Fibroblast of lung (primary cell): ENCODE data around the gene MSX1. TPM values are rescaled to one million over a fixed set of nuclear protein-coding genes. Genes with fewer than 3 reads are reported as not detected.
"Not testable (repeated sequence)": the region's sequence is repeated elsewhere in the genome, so short reads cannot be mapped to it uniquely, and the experiment has no call there.

ENCODE experiments used
- DNase-seq, 2 donors: peaks; one replicate each; pipeline versions ENCODE4 v3.0.0 to v3.0.0-alpha.2; 2010; ENCODE audit warnings: low read depth in 2 of 2
- H2AFZ ChIP-seq: 2 replicates; pipeline ENCODE4 v1.5.1; 2012; ENCODE audit warnings: low read length, control low read depth, inconsistent platforms
- H3K27ac ChIP-seq: 2 replicates; pipeline ENCODE4 v1.5.1; 2011; ENCODE audit warnings: low read length, control low read depth; ENCODE audit not compliant: insufficient read depth
- H3K27me3 ChIP-seq: 2 replicates; pipeline ENCODE4 v1.5.1; 2011; ENCODE audit warnings: mild to moderate bottlenecking, low read length; ENCODE audit not compliant: control insufficient read depth, insufficient read depth
- H3K36me3 ChIP-seq: 2 replicates; pipeline ENCODE4 v1.5.1; 2011; ENCODE audit warnings: low read length; ENCODE audit not compliant: control insufficient read depth, insufficient read depth
- H3K4me1 ChIP-seq: 2 replicates; pipeline ENCODE4 v1.5.1; 2011; ENCODE audit warnings: low read length; ENCODE audit not compliant: control insufficient read depth, insufficient read depth; ENCODE audit errors: extremely low read depth
- H3K4me2 ChIP-seq: 2 replicates; pipeline ENCODE4 v1.5.1; 2011; ENCODE audit warnings: low read length, control low read depth; ENCODE audit not compliant: insufficient read depth; ENCODE audit errors: extremely low read depth
- H3K4me3 ChIP-seq, 4 experiments: fragments of 200-600 bp in 1 of 4; sonication (generic) in 1 of 4; replicated peaks in 1 of 4; 2 replicates each; pipeline ENCODE4 v1.5.1; 2011 to 2016; ENCODE audit warnings: low read length in 4 of 4, low read depth in 3 of 4, mild to moderate bottlenecking in 3 of 4, control low read depth in 2 of 4, inconsistent platforms in 1 of 4, mixed read lengths in 1 of 4; ENCODE audit not compliant: insufficient read depth in 1 of 4; ENCODE audit errors: control extremely low read depth in 1 of 4
- H3K79me2 ChIP-seq: 2 replicates; pipeline ENCODE4 v1.5.1; 2012; ENCODE audit warnings: mild to moderate bottlenecking, low read length, inconsistent platforms; ENCODE audit not compliant: control insufficient read depth, insufficient read depth
- H3K9ac ChIP-seq: 2 replicates; pipeline ENCODE4 v1.5.1; 2011; ENCODE audit warnings: mild to moderate bottlenecking, low read length, control low read depth; ENCODE audit not compliant: insufficient read depth
- H3K9me3 ChIP-seq: 2 replicates; pipeline ENCODE4 v1.5.1; 2012; ENCODE audit warnings: low read depth, low read length; ENCODE audit not compliant: control insufficient read depth, insufficient read depth
- H4K20me1 ChIP-seq: 2 replicates; pipeline ENCODE4 v1.5.1; 2011; ENCODE audit warnings: low read length; ENCODE audit not compliant: control insufficient read depth, insufficient read depth; ENCODE audit errors: extremely low read depth
- EZH2 ChIP-seq: IDR thresholded peaks from 2 replicates; pipeline ENCODE4 v1.5.1; 2012; ENCODE audit warnings: low read length, control low read depth, mild to moderate bottlenecking; ENCODE audit errors: missing control alignments
- polyA plus RNA-seq, 2 donors: library from polyadenylated mRNA; depleted of rRNA in 1 of 2; stranded (reverse) in 1 of 2; unstranded in 1 of 2; fragments of >200 nt; gene quantifications; 2 replicates each; pipeline ENCODE4 v1.2.1, GENCODE V29; 2011 to 2012; ENCODE audit warnings: missing spikeins in 1 of 2
- total RNA-seq: library from RNA; depleted of rRNA; stranded (reverse); fragments of >200 nt; gene quantifications from 2 replicates; pipeline ENCODE4 v1.2.1, GENCODE V29; 2014
- TF ChIP-seq, protein P1 (sequence below), 2 donors: IDR thresholded peaks in 1 of 2; conservative IDR thresholded peaks in 1 of 2; 1 replicate in 1 of 2; 2 replicates in 1 of 2; pipeline ENCODE4 v1.5.1; 2011 to 2012; ENCODE audit warnings: low read length in 2 of 2, control low read depth in 1 of 2, inconsistent platforms in 1 of 2, low read depth in 1 of 2, mild to moderate bottlenecking in 1 of 2

The MSX1 gene
- total and polyA plus RNA-seq, 2 donors (not counting 1 experiment from before 2014, with no cell fraction given) = 1.3 to 2.1 TPM

DNA sequence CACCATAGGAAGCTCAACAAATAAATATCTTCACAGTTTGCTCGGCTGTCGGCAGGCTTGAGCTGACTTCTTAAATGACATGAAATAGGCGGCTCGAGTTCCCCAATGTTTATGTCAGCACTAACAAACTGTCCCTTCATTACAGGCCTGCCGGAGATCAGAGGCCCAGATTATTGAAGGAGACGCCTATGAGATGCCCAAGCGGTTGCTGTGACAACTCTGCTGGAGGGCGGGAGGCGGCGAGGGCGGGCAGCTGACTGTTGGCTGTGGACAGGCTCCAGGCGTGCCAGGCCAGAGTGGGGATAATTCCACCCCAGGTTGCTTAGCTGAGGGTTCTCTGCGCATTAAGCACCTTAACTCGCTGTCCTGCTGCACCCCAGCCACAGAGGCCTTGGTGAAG, 39.2 kb upstream of the MSX1 start:
- H3K27me3 ChIP-seq = no peaks in the 10 kb centered on the region
- H2AFZ ChIP-seq = no peak overlapping the region
- TF ChIP-seq, protein P1, sequence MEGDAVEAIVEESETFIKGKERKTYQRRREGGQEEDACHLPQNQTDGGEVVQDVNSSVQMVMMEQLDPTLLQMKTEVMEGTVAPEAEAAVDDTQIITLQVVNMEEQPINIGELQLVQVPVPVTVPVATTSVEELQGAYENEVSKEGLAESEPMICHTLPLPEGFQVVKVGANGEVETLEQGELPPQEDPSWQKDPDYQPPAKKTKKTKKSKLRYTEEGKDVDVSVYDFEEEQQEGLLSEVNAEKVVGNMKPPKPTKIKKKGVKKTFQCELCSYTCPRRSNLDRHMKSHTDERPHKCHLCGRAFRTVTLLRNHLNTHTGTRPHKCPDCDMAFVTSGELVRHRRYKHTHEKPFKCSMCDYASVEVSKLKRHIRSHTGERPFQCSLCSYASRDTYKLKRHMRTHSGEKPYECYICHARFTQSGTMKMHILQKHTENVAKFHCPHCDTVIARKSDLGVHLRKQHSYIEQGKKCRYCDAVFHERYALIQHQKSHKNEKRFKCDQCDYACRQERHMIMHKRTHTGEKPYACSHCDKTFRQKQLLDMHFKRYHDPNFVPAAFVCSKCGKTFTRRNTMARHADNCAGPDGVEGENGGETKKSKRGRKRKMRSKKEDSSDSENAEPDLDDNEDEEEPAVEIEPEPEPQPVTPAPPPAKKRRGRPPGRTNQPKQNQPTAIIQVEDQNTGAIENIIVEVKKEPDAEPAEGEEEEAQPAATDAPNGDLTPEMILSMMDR (conservative IDR thresholded peaks at IDR 0.05 in 1 of 2, IDR thresholded peaks at IDR 0.05 in 1 of 2; ENCODE audit: low read depth in 1 of 2, low read length in 2 of 2) = no peak
- TF ChIP-seq EZH2 = no peak
- H3K4me2 ChIP-seq = no peak overlapping the region
- no peak overlapping the region for H3K4me3 ChIP-seq
- H3K27ac ChIP-seq = no peak overlapping the region
- H3K36me3 ChIP-seq = no peaks in the 10 kb centered on the region
- H3K9ac ChIP-seq = no peak overlapping the region
- no peaks in the 10 kb centered on the region for H3K4me1 ChIP-seq
- DNase-seq = no peak
- H3K79me2 ChIP-seq = no peaks in the 10 kb centered on the region
- H4K20me1 ChIP-seq = no peaks in the 10 kb centered on the region
- H3K9me3 ChIP-seq = no peaks in the 10 kb centered on the region

DNA sequence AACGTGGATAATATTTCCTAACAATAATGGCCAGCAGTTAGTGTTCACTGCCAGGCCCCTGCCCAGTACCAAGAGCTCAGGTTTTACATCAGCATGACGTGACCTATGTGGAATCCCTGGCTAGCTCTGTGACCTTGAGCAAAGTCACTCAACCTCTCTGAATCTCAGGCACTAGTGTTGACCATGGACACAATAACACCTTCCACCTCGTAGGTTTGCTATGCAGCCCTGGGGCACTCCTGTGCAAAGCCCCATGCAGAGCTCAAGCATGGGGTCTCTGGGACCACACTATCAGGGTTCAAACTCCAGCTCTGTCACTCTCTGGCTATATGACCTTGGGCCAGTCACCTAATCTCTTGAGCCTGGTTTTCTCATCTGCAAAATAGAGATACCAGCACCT, 38.7 kb upstream of the MSX1 start:
- TF ChIP-seq, protein P1 (conservative IDR thresholded peaks at IDR 0.05 in 1 of 2, IDR thresholded peaks at IDR 0.05 in 1 of 2; ENCODE audit: low read depth in 1 of 2, low read length in 2 of 2) = no peak
- TF ChIP-seq EZH2 = no peak
- no peak overlapping the region for H3K4me3 ChIP-seq
- H3K27me3 ChIP-seq = no peaks in the 10 kb centered on the region
- no peak overlapping the region for H3K4me2 ChIP-seq
- H3K79me2 ChIP-seq = no peaks in the 10 kb centered on the region
- H3K4me1 ChIP-seq = no peaks in the 10 kb centered on the region
- H2AFZ ChIP-seq = no peak overlapping the region
- no peak overlapping the region for H3K27ac ChIP-seq
- no peak for DNase-seq
- no peaks in the 10 kb centered on the region for H4K20me1 ChIP-seq
- H3K36me3 ChIP-seq = no peaks in the 10 kb centered on the region
- no peaks in the 10 kb centered on the region for H3K9me3 ChIP-seq
- no peak overlapping the region for H3K9ac ChIP-seq

DNA sequence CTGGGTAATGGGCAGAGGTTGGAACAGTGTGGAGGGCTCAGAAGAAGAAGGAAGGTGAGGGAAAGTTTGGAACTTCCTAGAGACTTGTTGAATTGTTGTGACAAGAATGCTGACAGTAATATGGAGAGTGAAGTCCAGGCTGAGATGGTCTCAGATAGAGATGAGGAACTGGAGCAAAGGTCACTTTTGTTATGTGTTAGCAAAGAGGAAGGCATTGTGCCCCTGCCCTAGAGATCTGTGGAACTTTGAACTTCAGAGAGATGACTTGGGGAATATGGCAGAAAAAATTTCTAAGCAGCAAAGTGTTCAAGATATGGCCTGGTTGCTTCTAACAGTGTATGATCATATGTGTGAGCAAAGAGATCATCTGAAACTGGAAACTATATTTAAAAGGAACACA, 37.9 kb upstream of the MSX1 start:
- Histone ChIP-seq H3K79me2 (no peaks in the 10 kb centered on the region), H3K9me3 (no peaks in the 10 kb centered on the region), H3K36me3 (no peaks in the 10 kb centered on the region), H3K4me1 (no peaks in the 10 kb centered on the region), H3K4me3 (no peak overlapping the region), H4K20me1 (no peaks in the 10 kb centered on the region), H3K27me3 (no peaks in the 10 kb centered on the region), H3K9ac (no peak overlapping the region), H2AFZ (no peak overlapping the region), H3K4me2 (no peak overlapping the region), H3K27ac (no peak overlapping the region)
- no peak for DNase-seq
- TF ChIP-seq, protein P1 (conservative IDR thresholded peaks at IDR 0.05 in 1 of 2, IDR thresholded peaks at IDR 0.05 in 1 of 2; ENCODE audit: low read depth in 1 of 2, low read length in 2 of 2) = no peak
- no peak for TF ChIP-seq EZH2

DNA sequence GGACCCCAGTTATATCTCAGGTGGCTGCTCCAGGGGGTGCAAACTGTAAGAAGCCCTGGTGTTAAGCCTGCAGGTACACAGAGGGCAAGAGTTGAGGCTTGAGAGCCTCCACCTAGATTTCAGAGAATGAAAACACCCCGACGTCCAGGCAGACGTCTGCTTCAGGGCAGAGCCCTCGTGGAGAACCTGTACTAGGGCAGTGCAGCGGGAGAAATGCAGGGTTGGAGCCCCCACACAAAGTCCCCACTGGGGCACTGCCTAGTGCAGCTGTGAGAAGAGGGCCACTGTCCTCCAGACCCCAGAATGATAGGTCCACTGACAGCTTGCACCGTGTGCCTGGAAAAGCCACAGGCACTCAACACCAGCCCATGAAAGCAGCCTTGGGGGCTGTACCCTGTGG, 37.2 kb upstream of the MSX1 start:
- H4K20me1 ChIP-seq, H3K4me3 ChIP-seq, H3K4me1 ChIP-seq, H3K4me2 ChIP-seq, H3K79me2 ChIP-seq, H2AFZ ChIP-seq, H3K9ac ChIP-seq, H3K36me3 ChIP-seq, DNase-seq, H3K27me3 ChIP-seq, H3K9me3 ChIP-seq, H3K27ac ChIP-seq: not testable (repeated sequence)
